Smooth muscle cell (in vitro differentiated cells): ENCODE data around the gene GRID2. TPM values are rescaled to one million over a fixed set of nuclear protein-coding genes. Genes with fewer than 3 reads are reported as not detected.

Source experiments
- DNase-seq: peaks from one replicate; lab custom pipeline; 2025; ENCODE audit not compliant: unreplicated experiment; lab: John Stamatoyannopoulos, UW
- H2AFZ ChIP-seq: fragments of 200-600 bp; sonication (generic); 2 replicates; pipeline ENCODE4 v1.6.0; 2016; ENCODE audit warnings: antibody characterized with exemption, low read depth, mild to moderate bottlenecking
- H3F3A ChIP-seq: fragments of 200-600 bp; sonication (generic); 2 replicates; pipeline ENCODE4 v1.6.0; 2017; ENCODE audit warnings: antibody characterized with exemption, low read depth
- H3K27ac ChIP-seq: fragments of 200-600 bp; sonication (generic); 2 replicates; pipeline ENCODE4 v1.5.1; 2016; ENCODE audit warnings: low read depth, mild to moderate bottlenecking
- H3K27me3 ChIP-seq: fragments of 200-600 bp; sonication (generic); 2 replicates; pipeline ENCODE4 v1.6.1; 2016; ENCODE audit warnings: low read depth, mild to moderate bottlenecking
- H3K36me3 ChIP-seq: fragments of 200-600 bp; sonication (generic); 2 replicates; pipeline ENCODE4 v1.5.1; 2016; ENCODE audit warnings: low read depth
- H3K4me1 ChIP-seq: fragments of 200-600 bp; sonication (generic); 2 replicates; pipeline ENCODE4 v1.5.1; 2016; ENCODE audit warnings: low read depth
- H3K4me2 ChIP-seq: fragments of 200-600 bp; sonication (generic); 2 replicates; pipeline ENCODE4 v1.6.0; 2016; ENCODE audit warnings: mild to moderate bottlenecking
- H3K4me3 ChIP-seq: fragments of 200-600 bp; sonication (generic); 2 replicates; pipeline ENCODE4 v1.5.1; 2016; ENCODE audit warnings: mild to moderate bottlenecking
- H3K79me2 ChIP-seq: fragments of 200-600 bp; sonication (generic); 2 replicates; pipeline ENCODE4 v1.6.0; 2016; ENCODE audit warnings: low read depth, mild to moderate bottlenecking
- H3K9ac ChIP-seq: fragments of 200-600 bp; sonication (generic); 2 replicates; pipeline ENCODE4 v1.6.0; 2016; ENCODE audit warnings: low read depth
- H3K9me3 ChIP-seq: fragments of 200-600 bp; sonication (generic); replicated peaks from 2 replicates; pipeline ENCODE4 v1.5.1; 2016; ENCODE audit warnings: low read depth
- H4K20me1 ChIP-seq: fragments of 200-600 bp; sonication (generic); 2 replicates; pipeline ENCODE4 v1.6.0; 2016; ENCODE audit warnings: low read depth
- CTCF ChIP-seq: fragments of 200-600 bp; sonication (generic); IDR thresholded peaks from 2 replicates; pipeline ENCODE4 v1.5.1; 2017; ENCODE audit warnings: borderline replicate concordance, mild to moderate bottlenecking, antibody characterized with exemption; ENCODE audit not compliant: insufficient read depth, poor library complexity, severe bottlenecking
- WGBS: methylation state at CpG from one replicate; pipeline ENCODE4 v1.1.7; 2016; ENCODE audit warnings: low lambda C conversion rate; 5-methylcytosine and 5-hydroxymethylcytosine counted together
- polyA plus RNA-seq: library from polyadenylated mRNA; unstranded; fragments of >200 nt; fragmentation: Nextera tagmentation; extraction: Ambion mirVana; gene quantifications from 2 replicates; pipeline ENCODE4 v1.2.1, GENCODE V29; 2016
- total RNA-seq: library from RNA; depleted of rRNA; stranded (reverse); fragments of >200 nt; gene quantifications from 2 replicates; pipeline ENCODE4 v1.2.3, GENCODE V29; 2014

GRID2 gene
- total and polyA plus RNA-seq, 2 experiments from 2014 or later: 1.2 TPM; not detected in 1

GRCh38 chr4:93267747-93268146 lies 964.0 kb downstream of the GRID2 start:
- Histone ChIP-seq H3K4me2 (no peak overlapping the region), H3K79me2 (no peaks in the 10 kb centered on the region), H3K9ac (no peak overlapping the region), H3K4me1 (no peaks in the 10 kb centered on the region), H3K9me3 (no peaks in the 10 kb centered on the region), H4K20me1 (no peaks in the 10 kb centered on the region), H3K27me3 (no peaks in the 10 kb centered on the region), H3K36me3 (no peaks in the 10 kb centered on the region), H3K4me3 (no peak overlapping the region), H2AFZ (no peak overlapping the region), H3F3A (no peaks in the 10 kb centered on the region), H3K27ac (no peak overlapping the region)
- WGBS: 80% methylated on average over 3 of the region's 3 CpGs
- TF ChIP-seq CTCF: no peak
- DNase-seq: no peak

- no peak for TF ChIP-seq CTCF
- Histone ChIP-seq H3K4me2 (no peak overlapping the region), H3K4me1 (no peaks in the 10 kb centered on the region), H4K20me1 (no peaks in the 10 kb centered on the region), H3K4me3 (no peak overlapping the region), H2AFZ (no peak overlapping the region), H3K27ac (no peak overlapping the region), H3K9ac (no peak overlapping the region), H3K79me2 (no peaks in the 10 kb centered on the region), H3F3A (no peaks in the 10 kb centered on the region), H3K27me3 (no peaks in the 10 kb centered on the region), H3K9me3 (no peaks in the 10 kb centered on the region), H3K36me3 (no peaks in the 10 kb centered on the region)
- no peak for DNase-seq
Observed at GRCh38 chr4:93285346-93285745, 981.6 kb downstream of the GRID2 start.

GRCh38 chr4:93289241-93289640 lies 985.5 kb downstream of the GRID2 start:
- Histone ChIP-seq H4K20me1 (no peaks in the 10 kb centered on the region), H3K4me2 (no peak overlapping the region), H3K4me3 (no peak overlapping the region), H2AFZ (no peak overlapping the region), H3K9me3 (no peaks in the 10 kb centered on the region), H3K4me1 (no peaks in the 10 kb centered on the region), H3K36me3 (no peaks in the 10 kb centered on the region), H3K27me3 (no peaks in the 10 kb centered on the region), H3F3A (no peaks in the 10 kb centered on the region), H3K27ac (no peak overlapping the region), H3K9ac (no peak overlapping the region), H3K79me2 (no peaks in the 10 kb centered on the region)
- DNase-seq: no peak
- no peak for TF ChIP-seq CTCF
- 82% methylated on average over 2 of the region's 2 CpGs for WGBS

GRCh38 chr4:93289831-93290230 lies 986.1 kb downstream of the GRID2 start:
- Histone ChIP-seq H2AFZ (no peak overlapping the region), H3K27me3 (no peaks in the 10 kb centered on the region), H3K4me2 (no peak overlapping the region), H3K4me1 (no peaks in the 10 kb centered on the region), H3K79me2 (no peaks in the 10 kb centered on the region), H4K20me1 (no peaks in the 10 kb centered on the region), H3K36me3 (no peaks in the 10 kb centered on the region), H3K27ac (no peak overlapping the region), H3F3A (no peaks in the 10 kb centered on the region), H3K4me3 (no peak overlapping the region), H3K9ac (no peak overlapping the region), H3K9me3 (no peaks in the 10 kb centered on the region)
- 59% methylated on average over 2 of the region's 2 CpGs for WGBS
- no peak for DNase-seq
- no peak for TF ChIP-seq CTCF
